HCT116 (cell line): ENCODE data around the gene PJA2. TPM values are rescaled to one million over a fixed set of nuclear protein-coding genes. Genes with fewer than 3 reads are reported as not detected.
A peak's percentile ranks its signal among the peaks of the same experiment; 100 is the strongest.

Experiments
- ATAC-seq: fragments of 200-7000 bp; cut with Tn5 transposase; 2 replicates; pipeline ENCODE4 v1.9.1; 2020; ENCODE audit warnings: mild to moderate bottlenecking, moderate library complexity
- BruUV-seq: library from RNA; stranded (reverse); fragments of 400-500 nt; replicated peaks from 2 replicates; lab custom pipeline; 2021; lab: Mats Ljungman, UMichigan
- CTCF ChIA-PET: fragments of 300-600 bp; sonication (Branson Sonifier 250); formaldehyde crosslinking; loops from one replicate; lab custom pipeline; 2021; ENCODE audit warnings: antibody characterized with exemption; lab: Charles Lee
- POLR2A ChIA-PET: fragments of 300-600, 350-600 bp; sonication (Branson Sonifier 250); formaldehyde crosslinking; loops from one replicate; lab custom pipeline; 2021; ENCODE audit warnings: antibody characterized with exemption; lab: Charles Lee
- RAD21 ChIA-PET, 2 experiments: fragments of 300-600 bp; sonication (Branson Sonifier 250); formaldehyde crosslinking; loops; one replicate each; lab custom pipeline; 2023; ENCODE audit warnings: low total read pairs in 2 of 2; ENCODE audit not compliant: uncharacterized antibody in 2 of 2, unreplicated experiment in 2 of 2, low non-redundant PET in 1 of 2; lab: Charles Lee
- DNase-seq: peaks from one replicate; pipeline ENCODE4 v3.0.0-alpha.2; 2010; ENCODE audit warnings: low read depth, low spot score
- H2AFZ ChIP-seq: fragments of 200-600 bp; shearing (Covaris generic), sonication (generic); 2 replicates; pipeline ENCODE4 v1.6.1; 2017; ENCODE audit warnings: low read depth, mixed run types, mixed read lengths, antibody characterized with exemption, low read length; ENCODE audit not compliant: poor library complexity, severe bottlenecking
- H3K27ac ChIP-seq: 2 replicates; pipeline ENCODE4 v1.5.1; 2012; ENCODE audit warnings: low read depth, low read length
- H3K27me3 ChIP-seq: fragments of 200-600 bp; sonication (generic); 2 replicates; pipeline ENCODE4 v1.6.1; 2016; ENCODE audit warnings: mixed run types, low read length, mixed read lengths; ENCODE audit not compliant: insufficient read depth
- H3K36me3 ChIP-seq, 2 experiments: fragments of 200-500 bp in 1 of 2; fragments of 200-600 bp in 1 of 2; sonication (Bioruptor generic) in 1 of 2; sonication (generic) in 1 of 2; 2 replicates each; pipeline versions ENCODE4 v1.5.1 to v1.6.1; 2014 to 2016; ENCODE audit warnings: low read length in 2 of 2, inconsistent platforms in 1 of 2, mixed read lengths in 1 of 2, mixed run types in 1 of 2; ENCODE audit not compliant: insufficient read depth in 2 of 2, control insufficient read depth in 1 of 2
- H3K4me1 ChIP-seq, 2 experiments: fragments of 200-600 bp in 1 of 2; sonication (generic) in 1 of 2; 2 replicates each; pipeline versions ENCODE4 v1.5.1 to v1.6.1; 2012 to 2017; ENCODE audit warnings: low read length in 2 of 2, inconsistent platforms in 1 of 2, mild to moderate bottlenecking in 1 of 2, mixed read lengths in 1 of 2, mixed run types in 1 of 2, moderate library complexity in 1 of 2; ENCODE audit not compliant: insufficient read depth in 2 of 2, control insufficient read depth in 1 of 2
- H3K4me2 ChIP-seq: fragments of 200-600 bp; sonication (generic); 2 replicates; pipeline ENCODE4 v1.6.1; 2017; ENCODE audit warnings: mixed run types, low read length, mixed read lengths
- H3K4me3 ChIP-seq, 2 experiments: fragments of 200-600 bp in 1 of 2; sonication (generic) in 1 of 2; replicated peaks in 1 of 2; 2 replicates each; pipeline ENCODE4 v1.5.1; 2011 to 2016; ENCODE audit warnings: low read length in 2 of 2, control low read depth in 1 of 2, low read depth in 1 of 2, mild to moderate bottlenecking in 1 of 2, mixed read lengths in 1 of 2, mixed run types in 1 of 2
- H3K79me2 ChIP-seq: fragments of 200-600 bp; sonication (generic); 2 replicates; pipeline ENCODE4 v1.6.1; 2017; ENCODE audit warnings: mild to moderate bottlenecking, mixed run types, low read length, moderate library complexity, mixed read lengths; ENCODE audit not compliant: insufficient read depth
- H3K9ac ChIP-seq: fragments of 200-600 bp; sonication (generic); 2 replicates; pipeline ENCODE4 v1.6.1; 2016; ENCODE audit warnings: low read length, mixed read lengths
- H3K9me2 ChIP-seq: fragments of 200-600 bp; sonication (generic), shearing (Covaris generic); 2 replicates; pipeline ENCODE4 v1.6.1; 2017; ENCODE audit warnings: mixed run types, mild to moderate bottlenecking, moderate library complexity; ENCODE audit not compliant: insufficient read depth
- H3K9me3 ChIP-seq, 2 experiments: fragments of 200-500 bp in 1 of 2; fragments of 200-600 bp in 1 of 2; sonication (Bioruptor generic) in 1 of 2; sonication (generic) in 1 of 2; 2 replicates each; pipeline ENCODE4 v1.6.1; 2014 to 2017; ENCODE audit warnings: low read length in 2 of 2, mixed read lengths in 2 of 2, inconsistent platforms in 1 of 2, low read depth in 1 of 2, mild to moderate bottlenecking in 1 of 2, mixed run types in 1 of 2, moderate library complexity in 1 of 2; ENCODE audit not compliant: control insufficient read depth in 1 of 2, insufficient read depth in 1 of 2
- H4K20me1 ChIP-seq: fragments of 200-600 bp; sonication (generic), shearing (Covaris generic); 2 replicates; pipeline ENCODE4 v1.6.1; 2017; ENCODE audit warnings: mixed run types, mild to moderate bottlenecking, moderate library complexity; ENCODE audit not compliant: insufficient read depth
- CEBPB ChIP-seq: IDR thresholded peaks from 2 replicates; pipeline ENCODE4 v1.6.1; 2012; ENCODE audit warnings: low read depth
- EGR1 ChIP-seq: IDR thresholded peaks from 2 replicates; pipeline ENCODE4 v1.6.1; 2012; ENCODE audit warnings: low read depth
- EZH2 ChIP-seq: fragments of 200-600 bp; sonication (generic); IDR thresholded peaks from 2 replicates; pipeline ENCODE4 v1.6.1; 2017; ENCODE audit warnings: antibody characterized with exemption, mixed run types
- EZH2phosphoT487 ChIP-seq: fragments of 200-600 bp; IDR thresholded peaks from 2 replicates; pipeline ENCODE4 v1.6.1; 2018; ENCODE audit warnings: antibody characterized with exemption, borderline replicate concordance
- RAD21 ChIP-seq: IDR thresholded peaks from 2 replicates; pipeline ENCODE4 v1.6.1; 2012; ENCODE audit warnings: low read depth, mild to moderate bottlenecking
- SIN3A ChIP-seq: IDR thresholded peaks from 2 replicates; pipeline ENCODE4 v1.6.1; 2012; ENCODE audit warnings: low read depth
- SP1 ChIP-seq: IDR thresholded peaks from 2 replicates; pipeline ENCODE4 v1.6.1; 2012; ENCODE audit warnings: low read depth
- SRF ChIP-seq: IDR thresholded peaks from 2 replicates; pipeline ENCODE4 v1.6.1; 2012; ENCODE audit warnings: low read depth
- ZFX ChIP-seq: fragments of 450-650 bp; IDR thresholded peaks from 2 replicates; pipeline ENCODE4 v1.6.1; 2017
- ZNF274 ChIP-seq: fragments of 200-500 bp; sonication (Bioruptor generic); IDR thresholded peaks from 2 replicates; pipeline ENCODE4 v1.6.1; 2014; ENCODE audit warnings: mild to moderate bottlenecking, low read depth, low read length, inconsistent platforms
- intact Hi-C: fragments of 100-400 bp; cut with micrococcal nuclease; formaldehyde crosslinking; loops from 2 replicates; pipeline ENCODE4 v1.10.0; 2022
- total RNA-seq: library from RNA; stranded (reverse); gene quantifications from one replicate; pipeline ENCODE4 v1.2.1, GENCODE V29; 2021; ENCODE audit not compliant: unreplicated experiment
- TF ChIP-seq, protein P1 (sequence below): IDR thresholded peaks from 2 replicates; pipeline ENCODE4 v1.6.1; 2012
- TF ChIP-seq, protein P2 (sequence below): IDR thresholded peaks from 2 replicates; pipeline ENCODE4 v1.6.1; 2012; ENCODE audit warnings: low read depth
- TF ChIP-seq, protein P3 (sequence below): IDR thresholded peaks from 2 replicates; pipeline ENCODE4 v1.6.1; 2012
- TF ChIP-seq, protein P4 (sequence below), 3 experiments: fragments of 200-600 bp in 1 of 3; sonication (generic) in 1 of 3; IDR thresholded peaks in 2 of 3; conservative IDR thresholded peaks in 1 of 3; 2 replicates each; pipeline ENCODE4 v1.5.1; 2012 to 2017; ENCODE audit warnings: low read depth in 2 of 3, low read length in 2 of 3, antibody characterized with exemption in 1 of 3, borderline replicate concordance in 1 of 3, control low read depth in 1 of 3, mild to moderate bottlenecking in 1 of 3, mixed read lengths in 1 of 3, mixed run types in 1 of 3, moderate library complexity in 1 of 3; ENCODE audit not compliant: insufficient read depth in 1 of 3
- TF ChIP-seq, protein P5 (sequence below): IDR thresholded peaks from 2 replicates; pipeline ENCODE4 v1.6.1; 2011; ENCODE audit warnings: mild to moderate bottlenecking, low read length, moderate library complexity; ENCODE audit not compliant: insufficient replicate concordance; ENCODE audit errors: extremely low read depth

Gene PJA2
- total RNA-seq, 1 experiment from 2014 or later, result 38.4 TPM

DNA sequence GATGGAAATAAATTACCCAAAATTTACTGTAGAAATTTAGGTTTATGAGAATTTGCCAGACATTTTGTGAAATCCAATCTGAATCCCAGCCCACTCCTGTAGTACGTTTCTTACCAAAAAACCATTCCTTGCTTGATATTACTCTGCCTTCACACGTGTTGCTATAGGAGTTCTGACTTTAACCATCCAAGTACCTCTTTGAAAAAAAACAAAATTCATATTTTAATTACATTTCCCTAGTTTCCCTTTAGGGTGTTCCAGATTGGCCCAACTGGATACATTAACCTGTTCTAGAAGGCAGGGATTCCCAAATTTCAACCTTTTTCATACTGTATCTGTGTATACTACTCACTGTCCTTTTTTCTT lies 1.4 kb upstream of the PJA2 start:
- Histone ChIP-seq H3K27me3 (no peaks in the 10 kb centered on the region), H3K4me2 (peak overlapping the region; percentile 88), H3K9ac (peak overlapping the region; percentile 76), H4K20me1 (no peaks in the 10 kb centered on the region), H3K4me3 (peak overlapping the region; percentile 51 to 88), H3K9me2 (no peaks in the 10 kb centered on the region), H2AFZ (peak overlapping the region; percentile 96), H3K36me3 (no peaks in the 10 kb centered on the region), H3K79me2 (peaks cover 31% of the 10 kb centered on the region), H3K9me3 (no peaks in the 10 kb centered on the region), H3K4me1 (peaks cover 17 to 36% of the 10 kb centered on the region in 2 experiments), H3K27ac (peak overlapping the region; percentile 87)
- ChIA-PET RAD21 (no interaction called here), CTCF (no interaction called here), POLR2A (no interaction called here)
- no peak for DNase-seq
- intact Hi-C loops, result no loop called here
- no peak for ATAC-seq
- no peak for TF ChIP-seq EZH2
- TF ChIP-seq, protein P1, sequence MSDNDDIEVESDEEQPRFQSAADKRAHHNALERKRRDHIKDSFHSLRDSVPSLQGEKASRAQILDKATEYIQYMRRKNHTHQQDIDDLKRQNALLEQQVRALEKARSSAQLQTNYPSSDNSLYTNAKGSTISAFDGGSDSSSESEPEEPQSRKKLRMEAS, result no peak
- TF ChIP-seq EGR1, result no peak
- TF ChIP-seq CEBPB, result no peak
- no peak for TF ChIP-seq ZFX
- TF ChIP-seq, protein P2, sequence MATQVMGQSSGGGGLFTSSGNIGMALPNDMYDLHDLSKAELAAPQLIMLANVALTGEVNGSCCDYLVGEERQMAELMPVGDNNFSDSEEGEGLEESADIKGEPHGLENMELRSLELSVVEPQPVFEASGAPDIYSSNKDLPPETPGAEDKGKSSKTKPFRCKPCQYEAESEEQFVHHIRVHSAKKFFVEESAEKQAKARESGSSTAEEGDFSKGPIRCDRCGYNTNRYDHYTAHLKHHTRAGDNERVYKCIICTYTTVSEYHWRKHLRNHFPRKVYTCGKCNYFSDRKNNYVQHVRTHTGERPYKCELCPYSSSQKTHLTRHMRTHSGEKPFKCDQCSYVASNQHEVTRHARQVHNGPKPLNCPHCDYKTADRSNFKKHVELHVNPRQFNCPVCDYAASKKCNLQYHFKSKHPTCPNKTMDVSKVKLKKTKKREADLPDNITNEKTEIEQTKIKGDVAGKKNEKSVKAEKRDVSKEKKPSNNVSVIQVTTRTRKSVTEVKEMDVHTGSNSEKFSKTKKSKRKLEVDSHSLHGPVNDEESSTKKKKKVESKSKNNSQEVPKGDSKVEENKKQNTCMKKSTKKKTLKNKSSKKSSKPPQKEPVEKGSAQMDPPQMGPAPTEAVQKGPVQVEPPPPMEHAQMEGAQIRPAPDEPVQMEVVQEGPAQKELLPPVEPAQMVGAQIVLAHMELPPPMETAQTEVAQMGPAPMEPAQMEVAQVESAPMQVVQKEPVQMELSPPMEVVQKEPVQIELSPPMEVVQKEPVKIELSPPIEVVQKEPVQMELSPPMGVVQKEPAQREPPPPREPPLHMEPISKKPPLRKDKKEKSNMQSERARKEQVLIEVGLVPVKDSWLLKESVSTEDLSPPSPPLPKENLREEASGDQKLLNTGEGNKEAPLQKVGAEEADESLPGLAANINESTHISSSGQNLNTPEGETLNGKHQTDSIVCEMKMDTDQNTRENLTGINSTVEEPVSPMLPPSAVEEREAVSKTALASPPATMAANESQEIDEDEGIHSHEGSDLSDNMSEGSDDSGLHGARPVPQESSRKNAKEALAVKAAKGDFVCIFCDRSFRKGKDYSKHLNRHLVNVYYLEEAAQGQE, result no peak
- TF ChIP-seq EZH2phosphoT487, result no peak
- TF ChIP-seq SRF, result no peak
- TF ChIP-seq, protein P3, sequence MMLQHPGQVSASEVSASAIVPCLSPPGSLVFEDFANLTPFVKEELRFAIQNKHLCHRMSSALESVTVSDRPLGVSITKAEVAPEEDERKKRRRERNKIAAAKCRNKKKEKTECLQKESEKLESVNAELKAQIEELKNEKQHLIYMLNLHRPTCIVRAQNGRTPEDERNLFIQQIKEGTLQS, result no peak
- TF ChIP-seq, protein P4, sequence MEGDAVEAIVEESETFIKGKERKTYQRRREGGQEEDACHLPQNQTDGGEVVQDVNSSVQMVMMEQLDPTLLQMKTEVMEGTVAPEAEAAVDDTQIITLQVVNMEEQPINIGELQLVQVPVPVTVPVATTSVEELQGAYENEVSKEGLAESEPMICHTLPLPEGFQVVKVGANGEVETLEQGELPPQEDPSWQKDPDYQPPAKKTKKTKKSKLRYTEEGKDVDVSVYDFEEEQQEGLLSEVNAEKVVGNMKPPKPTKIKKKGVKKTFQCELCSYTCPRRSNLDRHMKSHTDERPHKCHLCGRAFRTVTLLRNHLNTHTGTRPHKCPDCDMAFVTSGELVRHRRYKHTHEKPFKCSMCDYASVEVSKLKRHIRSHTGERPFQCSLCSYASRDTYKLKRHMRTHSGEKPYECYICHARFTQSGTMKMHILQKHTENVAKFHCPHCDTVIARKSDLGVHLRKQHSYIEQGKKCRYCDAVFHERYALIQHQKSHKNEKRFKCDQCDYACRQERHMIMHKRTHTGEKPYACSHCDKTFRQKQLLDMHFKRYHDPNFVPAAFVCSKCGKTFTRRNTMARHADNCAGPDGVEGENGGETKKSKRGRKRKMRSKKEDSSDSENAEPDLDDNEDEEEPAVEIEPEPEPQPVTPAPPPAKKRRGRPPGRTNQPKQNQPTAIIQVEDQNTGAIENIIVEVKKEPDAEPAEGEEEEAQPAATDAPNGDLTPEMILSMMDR (IDR thresholded peaks at IDR 0.05 in 2 of 3, conservative IDR thresholded peaks at IDR 0.05 in 1 of 3; ENCODE audit: borderline replicate concordance in 1 of 3, insufficient read depth in 1 of 3, low read depth in 2 of 3, low read length in 2 of 3), result no peak
- no peak for TF ChIP-seq ZNF274
- TF ChIP-seq, protein P5, sequence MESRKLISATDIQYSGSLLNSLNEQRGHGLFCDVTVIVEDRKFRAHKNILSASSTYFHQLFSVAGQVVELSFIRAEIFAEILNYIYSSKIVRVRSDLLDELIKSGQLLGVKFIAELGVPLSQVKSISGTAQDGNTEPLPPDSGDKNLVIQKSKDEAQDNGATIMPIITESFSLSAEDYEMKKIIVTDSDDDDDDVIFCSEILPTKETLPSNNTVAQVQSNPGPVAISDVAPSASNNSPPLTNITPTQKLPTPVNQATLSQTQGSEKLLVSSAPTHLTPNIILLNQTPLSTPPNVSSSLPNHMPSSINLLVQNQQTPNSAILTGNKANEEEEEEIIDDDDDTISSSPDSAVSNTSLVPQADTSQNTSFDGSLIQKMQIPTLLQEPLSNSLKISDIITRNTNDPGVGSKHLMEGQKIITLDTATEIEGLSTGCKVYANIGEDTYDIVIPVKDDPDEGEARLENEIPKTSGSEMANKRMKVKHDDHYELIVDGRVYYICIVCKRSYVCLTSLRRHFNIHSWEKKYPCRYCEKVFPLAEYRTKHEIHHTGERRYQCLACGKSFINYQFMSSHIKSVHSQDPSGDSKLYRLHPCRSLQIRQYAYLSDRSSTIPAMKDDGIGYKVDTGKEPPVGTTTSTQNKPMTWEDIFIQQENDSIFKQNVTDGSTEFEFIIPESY, result no peak
- TF ChIP-seq RAD21, result no peak
- no peak for TF ChIP-seq SIN3A
- no peak for TF ChIP-seq SP1
- BruUV-seq, result no TSS peak
